Ishikawa (cell line): ENCODE data around the gene KCNH5.

Source experiments
- CEBPB ChIP-seq: IDR thresholded peaks from 2 replicates; pipeline ENCODE4 v1.6.1; 2012
- EGR1 ChIP-seq: IDR thresholded peaks from 2 replicates; pipeline ENCODE4 v1.6.1; 2012
- EP300 ChIP-seq: IDR thresholded peaks from 2 replicates; pipeline ENCODE4 v1.6.1; 2012; ENCODE audit warnings: borderline replicate concordance
- NFIC ChIP-seq: IDR thresholded peaks from 2 replicates; pipeline ENCODE4 v1.6.1; 2012
- RAD21 ChIP-seq: IDR thresholded peaks from 2 replicates; pipeline ENCODE4 v1.6.1; 2012; ENCODE audit warnings: low read depth
- TAF1 ChIP-seq: IDR thresholded peaks from 2 replicates; pipeline ENCODE4 v1.6.1; 2012; ENCODE audit warnings: low read depth, mild to moderate bottlenecking
- TCF12 ChIP-seq: IDR thresholded peaks from 2 replicates; pipeline ENCODE4 v1.6.1; 2012; ENCODE audit warnings: low read depth
- YY1 ChIP-seq: IDR thresholded peaks from 2 replicates; pipeline ENCODE4 v1.6.1; 2012; ENCODE audit warnings: low read depth
- TF ChIP-seq, protein P1 (sequence below): IDR thresholded peaks from 2 replicates; pipeline ENCODE4 v1.6.1; 2012
- TF ChIP-seq, protein P2 (sequence below): IDR thresholded peaks from 2 replicates; pipeline ENCODE4 v1.6.1; 2012; ENCODE audit warnings: low read depth, mild to moderate bottlenecking

DNA sequence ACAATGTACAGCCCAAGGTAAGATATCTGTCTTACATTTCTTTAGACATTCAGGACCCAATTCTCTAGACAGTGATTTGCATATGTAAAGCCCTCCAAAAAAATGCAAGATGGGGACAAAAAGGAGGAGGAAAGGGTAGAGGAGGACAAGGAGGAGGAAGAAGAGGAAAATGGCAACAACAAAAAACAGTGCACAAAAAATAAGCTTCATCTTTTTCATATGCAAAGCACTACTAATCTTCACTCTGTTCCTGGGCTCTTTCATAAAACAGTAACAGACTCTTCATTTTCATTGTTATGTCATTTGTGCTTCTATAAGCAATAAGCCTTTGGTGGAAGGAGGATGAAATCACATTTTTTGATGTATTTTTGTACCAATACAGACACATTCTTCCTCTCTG, 61.4 kb downstream of the KCNH5 start:
- TF ChIP-seq YY1: no peak
- TF ChIP-seq, protein P1, sequence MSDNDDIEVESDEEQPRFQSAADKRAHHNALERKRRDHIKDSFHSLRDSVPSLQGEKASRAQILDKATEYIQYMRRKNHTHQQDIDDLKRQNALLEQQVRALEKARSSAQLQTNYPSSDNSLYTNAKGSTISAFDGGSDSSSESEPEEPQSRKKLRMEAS: no peak
- TF ChIP-seq EP300: no peak
- no peak for TF ChIP-seq NFIC
- TF ChIP-seq, protein P2, sequence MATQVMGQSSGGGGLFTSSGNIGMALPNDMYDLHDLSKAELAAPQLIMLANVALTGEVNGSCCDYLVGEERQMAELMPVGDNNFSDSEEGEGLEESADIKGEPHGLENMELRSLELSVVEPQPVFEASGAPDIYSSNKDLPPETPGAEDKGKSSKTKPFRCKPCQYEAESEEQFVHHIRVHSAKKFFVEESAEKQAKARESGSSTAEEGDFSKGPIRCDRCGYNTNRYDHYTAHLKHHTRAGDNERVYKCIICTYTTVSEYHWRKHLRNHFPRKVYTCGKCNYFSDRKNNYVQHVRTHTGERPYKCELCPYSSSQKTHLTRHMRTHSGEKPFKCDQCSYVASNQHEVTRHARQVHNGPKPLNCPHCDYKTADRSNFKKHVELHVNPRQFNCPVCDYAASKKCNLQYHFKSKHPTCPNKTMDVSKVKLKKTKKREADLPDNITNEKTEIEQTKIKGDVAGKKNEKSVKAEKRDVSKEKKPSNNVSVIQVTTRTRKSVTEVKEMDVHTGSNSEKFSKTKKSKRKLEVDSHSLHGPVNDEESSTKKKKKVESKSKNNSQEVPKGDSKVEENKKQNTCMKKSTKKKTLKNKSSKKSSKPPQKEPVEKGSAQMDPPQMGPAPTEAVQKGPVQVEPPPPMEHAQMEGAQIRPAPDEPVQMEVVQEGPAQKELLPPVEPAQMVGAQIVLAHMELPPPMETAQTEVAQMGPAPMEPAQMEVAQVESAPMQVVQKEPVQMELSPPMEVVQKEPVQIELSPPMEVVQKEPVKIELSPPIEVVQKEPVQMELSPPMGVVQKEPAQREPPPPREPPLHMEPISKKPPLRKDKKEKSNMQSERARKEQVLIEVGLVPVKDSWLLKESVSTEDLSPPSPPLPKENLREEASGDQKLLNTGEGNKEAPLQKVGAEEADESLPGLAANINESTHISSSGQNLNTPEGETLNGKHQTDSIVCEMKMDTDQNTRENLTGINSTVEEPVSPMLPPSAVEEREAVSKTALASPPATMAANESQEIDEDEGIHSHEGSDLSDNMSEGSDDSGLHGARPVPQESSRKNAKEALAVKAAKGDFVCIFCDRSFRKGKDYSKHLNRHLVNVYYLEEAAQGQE: no peak
- TF ChIP-seq RAD21: no peak
- TF ChIP-seq CEBPB: no peak
- TF ChIP-seq TAF1: no peak
- no peak for TF ChIP-seq EGR1
- no peak for TF ChIP-seq TCF12
